Mucosa of rectum (tissue), 2 donors: ENCODE results near the gene IPO4.

Source experiments
- H3K27ac ChIP-seq, 2 donors: one replicate each; pipeline ENCODE4 v1.7.0; 2013; ENCODE audit warnings: inconsistent platforms in 2 of 2, low read depth in 2 of 2, low read length in 2 of 2
- H3K27me3 ChIP-seq, 2 donors: one replicate each; pipeline ENCODE4 v1.7.0; 2013; ENCODE audit warnings: low read length in 2 of 2; ENCODE audit not compliant: control insufficient read depth in 2 of 2, insufficient read depth in 2 of 2
- H3K36me3 ChIP-seq, 2 donors: one replicate each; pipeline ENCODE4 v1.7.0; 2013; ENCODE audit warnings: low read length in 2 of 2; ENCODE audit not compliant: control insufficient read depth in 2 of 2, insufficient read depth in 2 of 2
- H3K4me1 ChIP-seq, 2 donors: one replicate each; pipeline ENCODE4 v1.7.0; 2013; ENCODE audit warnings: low read length in 2 of 2, mild to moderate bottlenecking in 1 of 2; ENCODE audit not compliant: control insufficient read depth in 2 of 2, insufficient read depth in 2 of 2
- H3K4me3 ChIP-seq, 2 donors: one replicate each; pipeline ENCODE4 v1.7.0; 2013; ENCODE audit warnings: low read length in 2 of 2
- H3K9ac ChIP-seq, 2 donors: one replicate each; pipeline ENCODE4 v1.7.0; 2013; ENCODE audit warnings: low read length in 2 of 2, low read depth in 1 of 2, mild to moderate bottlenecking in 1 of 2
- H3K9me3 ChIP-seq, 2 donors: one replicate each; pipeline ENCODE4 v1.7.0; 2013; ENCODE audit warnings: low read length in 2 of 2; ENCODE audit not compliant: control insufficient read depth in 2 of 2
- donor health status: healthy.
- donor health status: Normal muscosa, but diverticular disease.

Gene IPO4

DNA sequence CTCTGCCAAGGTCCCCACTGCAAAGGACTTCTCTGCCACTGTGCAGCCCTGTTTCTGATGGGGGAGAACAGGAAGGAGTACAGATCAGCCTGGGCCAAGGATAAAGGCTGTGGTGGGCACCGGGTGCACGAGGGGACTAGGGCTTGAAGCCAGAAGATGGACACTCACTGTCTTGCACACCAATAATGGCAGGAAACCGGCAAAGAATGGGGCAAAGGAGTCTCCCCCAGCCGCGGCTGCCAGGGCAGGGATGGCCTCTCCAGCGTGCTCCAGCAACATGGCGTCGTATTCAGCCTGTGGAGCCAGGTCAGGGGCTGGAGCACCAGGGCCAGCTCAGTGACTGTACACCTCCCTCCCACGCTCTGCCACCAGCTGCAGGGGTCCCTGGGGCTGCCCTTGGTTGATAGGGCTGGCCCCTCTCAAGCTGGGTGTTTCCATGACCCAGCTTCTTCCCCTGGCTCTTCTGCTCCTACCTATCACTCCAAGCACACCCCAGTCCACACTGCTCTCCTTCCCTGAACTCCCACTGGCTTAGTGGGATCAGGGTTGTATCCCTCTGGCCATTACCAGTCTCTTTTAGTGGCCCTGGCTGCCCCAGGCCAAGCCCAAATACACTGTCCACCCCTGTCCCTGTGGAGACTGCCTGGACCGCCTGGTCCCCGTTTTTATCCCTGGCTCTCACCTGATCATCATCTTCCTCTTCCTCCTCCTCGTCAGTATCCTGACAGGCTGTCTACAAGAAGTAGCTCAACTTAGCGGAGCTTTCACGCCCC, 6.3 kb downstream of the IPO4 start:
- Histone ChIP-seq H3K27ac (no peak overlapping the region), H3K27me3 (no peaks in the 10 kb centered on the region), H3K9me3 (no peaks in the 10 kb centered on the region), H3K4me1 (no peaks in the 10 kb centered on the region), H3K9ac (no peak overlapping the region), H3K4me3 (no peak overlapping the region), H3K36me3 (peaks cover 55 to 84% of the 10 kb centered on the region in 2 donors)

DNA sequence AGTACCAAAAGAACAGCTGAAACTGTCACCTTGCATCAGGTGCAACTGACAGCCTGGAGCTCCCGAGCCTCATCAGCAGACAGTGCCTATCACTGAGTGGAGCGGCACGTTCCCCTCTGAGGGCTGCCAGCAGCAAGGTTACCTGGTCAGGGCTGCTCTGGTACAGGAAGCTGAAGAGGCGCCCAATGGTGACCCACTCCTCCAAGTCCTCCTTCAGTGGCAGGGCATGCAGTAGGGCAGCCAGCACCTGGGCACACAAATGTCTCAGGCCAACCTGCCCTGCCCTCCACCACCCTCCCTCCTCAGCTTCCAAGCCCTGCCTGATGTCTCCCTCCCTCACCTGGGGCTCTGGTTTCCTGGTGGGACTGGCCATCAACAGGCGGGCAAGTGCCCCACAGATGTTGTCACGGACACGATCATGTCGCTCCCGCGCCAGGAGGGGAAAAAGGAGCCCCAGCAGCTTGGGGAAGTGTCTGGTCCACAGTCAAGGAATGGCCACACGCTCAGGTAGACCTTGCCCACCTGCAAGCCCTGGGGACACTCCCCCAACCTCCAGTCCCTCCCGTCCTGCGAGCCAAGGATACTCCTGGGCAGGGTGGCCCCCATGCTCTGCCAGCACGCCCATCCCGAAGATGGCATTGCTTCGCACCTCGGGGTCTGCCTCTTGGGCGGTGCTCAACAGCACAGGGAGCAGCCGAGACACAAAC, 7.1 kb downstream of the IPO4 start:
- Histone ChIP-seq H3K4me3 (no peak overlapping the region), H3K36me3 (peaks cover 58 to 85% of the 10 kb centered on the region in 2 donors), H3K4me1 (no peaks in the 10 kb centered on the region), H3K27ac (no peak overlapping the region), H3K9me3 (no peaks in the 10 kb centered on the region), H3K9ac (no peak overlapping the region), H3K27me3 (no peaks in the 10 kb centered on the region)

DNA sequence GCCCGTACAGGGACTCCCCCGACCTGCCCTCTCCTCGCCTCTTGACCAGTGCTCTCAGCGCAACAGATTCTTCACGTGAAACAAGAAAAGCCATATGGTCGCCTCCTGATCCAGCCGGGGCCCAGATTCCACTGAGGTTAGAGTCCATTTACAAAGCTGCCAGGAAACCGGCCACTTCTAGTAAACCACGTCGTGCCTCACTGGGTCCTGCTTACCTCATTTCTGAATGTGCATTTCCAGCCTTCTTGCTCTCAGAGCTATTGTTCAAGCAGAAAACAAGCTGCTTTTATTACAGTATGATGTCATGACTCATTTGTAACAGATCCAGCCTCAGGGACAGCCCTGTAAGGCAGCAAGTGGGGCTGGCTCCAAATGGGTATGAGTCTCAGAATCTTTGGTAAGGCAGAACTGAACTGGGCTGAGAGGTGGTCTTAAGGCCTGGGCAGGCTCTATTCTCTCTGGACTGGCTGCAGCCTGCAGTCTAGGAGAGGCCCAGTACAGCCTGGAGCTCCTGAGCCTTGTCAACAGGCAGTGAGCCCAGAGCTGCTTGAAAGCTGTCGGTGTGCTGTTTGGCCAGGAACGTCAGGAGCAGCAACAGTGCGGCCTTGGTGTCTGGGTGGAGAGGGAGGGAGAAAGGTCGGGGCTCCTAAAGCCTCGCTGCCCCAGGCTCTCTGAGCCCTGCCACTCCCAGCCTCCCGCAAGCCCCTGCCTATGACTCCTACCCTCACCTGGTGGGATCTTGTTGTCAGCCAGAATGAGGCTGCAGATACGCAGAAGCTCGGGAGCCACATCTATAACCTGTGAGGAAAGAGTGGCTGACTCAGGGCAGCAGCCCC, 8.4 kb downstream of the IPO4 start:
- H3K9ac ChIP-seq = no peak overlapping the region
- peak overlapping the region in 1 of 2 donors; percentile 38 for H3K27ac ChIP-seq
- H3K9me3 ChIP-seq = no peaks in the 10 kb centered on the region
- no peaks in the 10 kb centered on the region for H3K27me3 ChIP-seq
- no peak overlapping the region for H3K4me3 ChIP-seq
- H3K4me1 ChIP-seq = no peaks in the 10 kb centered on the region
- peaks cover 55 to 75% of the 10 kb centered on the region in 2 donors for H3K36me3 ChIP-seq

DNA sequence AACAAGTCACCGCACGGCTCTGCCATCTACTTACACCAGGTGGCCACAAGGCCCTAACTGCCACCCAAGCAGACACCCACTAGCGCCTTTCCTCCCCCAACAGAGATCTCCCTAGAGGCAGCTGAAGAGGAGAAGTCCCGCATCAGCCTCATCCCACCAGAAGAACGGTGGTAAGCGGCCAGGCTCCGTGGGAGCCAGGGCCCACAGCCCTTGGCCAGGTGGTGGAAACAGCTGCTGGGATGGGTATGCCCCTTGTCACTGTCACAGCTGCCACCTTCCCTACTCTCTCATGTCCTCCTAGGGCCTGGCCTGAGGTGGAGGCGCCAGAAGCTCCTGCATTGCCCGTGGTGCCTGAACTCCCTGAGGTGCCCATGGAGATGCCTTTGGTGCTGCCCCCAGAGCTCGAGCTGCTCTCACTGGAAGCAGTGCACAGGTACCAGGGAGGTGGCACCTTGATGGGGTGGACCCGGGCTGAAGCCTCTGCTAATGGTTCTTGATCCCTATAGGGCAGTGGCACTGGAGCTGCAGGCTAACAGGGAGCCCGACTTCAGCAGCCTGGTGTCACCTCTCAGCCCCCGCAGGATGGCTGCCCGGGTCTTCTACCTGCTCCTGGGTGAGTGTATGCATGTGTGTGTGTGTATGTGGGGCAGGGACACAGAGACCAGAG, 9.2 kb downstream of the IPO4 start:
- peak overlapping the region in 1 of 2 donors; percentile 16 for H3K27ac ChIP-seq
- H3K27me3 ChIP-seq = no peaks in the 10 kb centered on the region
- no peaks in the 10 kb centered on the region for H3K9me3 ChIP-seq
- peaks cover 51 to 70% of the 10 kb centered on the region in 2 donors for H3K36me3 ChIP-seq
- H3K9ac ChIP-seq = no peak overlapping the region
- H3K4me3 ChIP-seq = no peak overlapping the region
- no peaks in the 10 kb centered on the region for H3K4me1 ChIP-seq

DNA sequence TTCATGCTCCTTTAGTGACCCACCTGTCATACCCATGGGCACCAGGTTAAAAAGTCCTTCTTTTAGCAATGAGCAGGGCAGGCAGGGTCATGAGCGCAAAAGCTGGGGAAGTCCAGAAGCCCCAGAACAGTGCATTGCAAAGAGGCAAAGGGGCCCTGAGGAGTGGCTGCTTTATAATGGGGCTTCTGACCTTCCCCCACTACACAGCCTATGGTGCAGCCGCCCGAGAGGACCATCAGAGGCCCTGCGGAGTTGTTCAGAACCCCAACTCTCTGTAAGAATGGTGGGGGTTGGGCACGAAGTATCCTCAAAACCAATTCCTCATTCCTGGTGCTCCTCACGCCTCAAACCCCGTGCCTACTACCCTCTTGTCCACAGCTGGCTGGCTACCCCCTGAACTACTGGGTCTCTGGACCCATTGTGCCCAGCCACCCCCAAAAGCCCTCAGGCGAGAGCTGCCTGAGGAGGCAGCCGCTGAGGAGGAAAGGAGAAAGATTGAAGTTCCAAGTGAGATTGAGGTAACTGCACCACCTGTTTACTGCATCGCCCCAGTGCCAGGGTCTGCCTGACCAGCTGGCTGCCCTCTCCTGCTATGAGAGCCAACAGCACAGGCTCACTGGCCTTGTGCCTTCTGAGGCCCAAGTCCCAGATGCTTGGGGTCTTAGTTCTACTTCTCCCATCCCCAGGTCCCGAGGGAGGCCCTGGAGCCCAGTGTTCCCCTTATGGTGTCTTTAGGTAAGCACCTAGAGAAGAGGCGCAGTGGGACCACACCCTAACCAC, 10.0 kb downstream of the IPO4 start:
- H3K4me3 ChIP-seq = no peak overlapping the region
- no peaks in the 10 kb centered on the region for H3K9me3 ChIP-seq
- H3K36me3 ChIP-seq = peaks cover 46 to 64% of the 10 kb centered on the region in 2 donors
- no peak overlapping the region for H3K9ac ChIP-seq
- no peak overlapping the region for H3K27ac ChIP-seq
- no peaks in the 10 kb centered on the region for H3K4me1 ChIP-seq
- no peaks in the 10 kb centered on the region for H3K27me3 ChIP-seq

DNA sequence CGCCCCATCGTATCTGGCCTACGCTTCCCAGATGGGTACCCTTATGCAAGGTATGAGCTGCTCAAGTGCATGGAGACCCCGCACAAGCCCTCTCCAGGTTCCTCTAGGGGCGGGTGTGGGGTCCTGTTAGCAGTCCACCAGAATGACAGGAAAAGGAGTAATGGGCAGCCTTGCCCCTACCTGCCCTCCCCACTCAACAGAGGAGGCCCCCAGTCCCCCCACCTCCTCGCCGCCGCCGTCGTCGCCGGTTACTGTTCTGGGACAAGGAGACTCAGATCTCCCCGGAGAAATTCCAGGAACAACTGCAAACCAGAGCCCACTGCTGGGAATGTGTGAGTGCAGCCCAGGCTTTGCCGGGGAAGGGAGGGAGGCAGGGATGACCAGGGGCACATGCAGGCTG, 10.7 kb downstream of the IPO4 start:
- no peak overlapping the region for H3K9ac ChIP-seq
- H3K27ac ChIP-seq = no peak overlapping the region
- no peaks in the 10 kb centered on the region for H3K27me3 ChIP-seq
- H3K4me1 ChIP-seq = no peaks in the 10 kb centered on the region
- no peaks in the 10 kb centered on the region for H3K9me3 ChIP-seq
- no peak overlapping the region for H3K4me3 ChIP-seq
- peaks cover 44 to 64% of the 10 kb centered on the region in 2 donors for H3K36me3 ChIP-seq

DNA sequence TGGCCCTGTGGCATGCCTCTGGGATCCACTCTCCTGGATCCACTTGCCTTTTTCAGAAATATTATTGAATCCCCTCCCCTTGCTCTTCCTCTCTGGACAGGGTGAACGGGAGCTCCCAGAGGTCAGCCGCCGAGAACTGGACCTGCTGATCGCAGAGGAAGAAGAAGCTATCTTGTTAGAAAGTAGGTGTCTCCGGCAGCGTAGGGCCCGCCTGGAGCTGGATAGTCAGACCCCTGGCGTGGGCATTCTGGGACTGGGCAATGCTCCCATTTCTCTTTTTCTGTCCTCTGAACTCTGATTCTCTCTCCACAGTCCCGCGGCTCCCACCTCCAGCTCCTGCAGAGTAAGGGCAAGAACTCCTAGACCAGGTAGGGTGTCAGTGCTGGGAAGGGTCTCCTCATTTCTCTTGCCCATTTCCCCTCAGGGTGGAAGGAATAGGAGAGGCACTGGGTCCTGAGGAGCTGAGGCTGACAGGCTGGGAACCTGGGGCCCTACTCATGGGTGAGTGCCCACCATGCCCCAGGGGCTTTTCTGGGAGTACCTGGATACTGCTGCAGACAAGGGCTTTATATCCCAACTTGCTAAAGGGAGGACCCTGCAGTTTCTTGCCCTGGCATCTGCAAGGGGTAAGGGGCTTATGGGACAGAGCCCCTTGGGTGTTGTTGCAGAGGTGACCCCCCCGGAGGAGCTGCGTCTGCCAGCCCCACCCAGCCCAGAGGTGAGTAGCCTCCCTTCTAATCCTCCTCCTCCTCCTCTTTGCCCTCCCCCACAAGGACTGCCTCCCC, 11.4 kb downstream of the IPO4 start:
- no peaks in the 10 kb centered on the region for H3K4me1 ChIP-seq
- peaks cover 44 to 57% of the 10 kb centered on the region in 2 donors for H3K36me3 ChIP-seq

DNA sequence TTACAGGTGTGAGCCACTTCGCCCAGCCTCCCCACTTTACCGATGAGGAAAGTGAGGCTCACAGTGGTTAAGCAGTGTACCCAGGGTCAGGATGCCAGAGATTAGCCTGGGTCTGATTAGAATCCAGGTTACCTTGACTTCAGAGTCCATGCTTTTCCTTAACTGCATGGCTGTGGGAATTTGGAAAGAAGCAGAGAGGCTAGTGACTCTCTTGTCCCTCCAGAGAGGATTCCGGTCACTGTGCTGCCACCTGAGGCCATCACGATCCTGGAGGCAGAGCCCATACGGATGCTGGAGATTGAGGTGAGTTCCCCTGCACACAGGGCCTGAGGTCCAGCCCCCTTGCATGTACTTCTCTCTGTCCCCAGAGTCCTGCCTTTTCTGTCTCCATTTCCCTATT, 12.0 kb downstream of the IPO4 start:
- peaks cover 41 to 51% of the 10 kb centered on the region in 2 donors for H3K36me3 ChIP-seq
- H3K9ac ChIP-seq = no peak overlapping the region
- H3K27me3 ChIP-seq = no peaks in the 10 kb centered on the region
- no peak overlapping the region for H3K4me3 ChIP-seq
- H3K9me3 ChIP-seq = no peaks in the 10 kb centered on the region
- no peak overlapping the region for H3K27ac ChIP-seq
- no peaks in the 10 kb centered on the region for H3K4me1 ChIP-seq

More for the DNA sequence above, 11.4 kb downstream of the IPO4 start:
- H3K4me3 ChIP-seq = no peak overlapping the region
- no peaks in the 10 kb centered on the region for H3K9me3 ChIP-seq
- no peak overlapping the region for H3K27ac ChIP-seq
- no peak overlapping the region for H3K9ac ChIP-seq
- H3K27me3 ChIP-seq = no peaks in the 10 kb centered on the region

DNA sequence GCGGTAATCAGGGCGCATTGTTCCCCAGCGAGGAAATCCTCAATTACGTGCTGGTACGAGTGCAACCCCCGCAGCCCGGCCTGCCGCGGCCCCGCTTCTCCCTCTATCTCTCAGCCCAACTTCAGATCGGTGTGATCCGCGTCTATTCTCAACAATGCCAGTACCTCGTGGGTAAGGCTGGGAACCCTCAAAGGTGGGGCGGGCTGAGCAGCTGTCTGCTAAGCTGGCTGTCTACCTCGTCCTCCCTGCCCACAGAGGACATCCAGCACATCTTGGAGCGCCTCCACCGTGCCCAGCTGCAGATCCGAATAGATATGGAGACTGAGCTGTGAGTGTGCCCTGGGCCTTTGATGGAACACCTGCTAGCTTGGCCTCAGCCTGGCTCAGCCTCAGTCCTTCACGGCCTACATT, 15.7 kb downstream of the IPO4 start:
- Histone ChIP-seq H3K4me3 (no peak overlapping the region), H3K9ac (no peak overlapping the region), H3K4me1 (no peaks in the 10 kb centered on the region), H3K36me3 (peaks cover 9 to 28% of the 10 kb centered on the region in 2 donors), H3K27me3 (no peaks in the 10 kb centered on the region), H3K27ac (no peak overlapping the region), H3K9me3 (no peaks in the 10 kb centered on the region)
